ENCODE results near the gene CHCHD1. TPM values are rescaled to one million over a fixed set of nuclear protein-coding genes. Genes with fewer than 3 reads are reported as not detected.

The CHCHD1 gene
- total RNA-seq, 1 experiment from 2014 or later = 44.1 TPM

DNA sequence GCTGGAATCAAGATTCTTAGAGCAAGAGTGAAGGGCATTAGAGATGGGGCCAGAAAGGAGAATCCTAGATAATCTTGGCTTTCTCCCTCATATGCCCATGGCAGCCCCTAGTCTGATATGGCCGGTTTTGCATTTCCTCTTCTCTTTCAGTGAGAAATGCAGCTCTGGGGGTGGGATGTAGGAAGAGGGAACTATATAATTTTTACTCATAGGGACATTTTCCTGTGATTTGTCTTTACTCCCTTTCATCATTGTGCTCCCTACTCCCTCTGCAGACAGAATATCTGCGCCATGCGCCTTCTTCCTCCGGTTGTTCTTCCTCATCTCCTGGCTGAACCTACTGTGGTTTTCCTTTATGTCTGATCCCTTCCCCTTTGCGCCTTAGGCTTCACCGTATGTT, 16.8 kb upstream of the CHCHD1 start:
- peaks cover 20% of the 10 kb centered on the region for H4K20me1 ChIP-seq (ENCODE audit: insufficient read depth)
- peaks cover 9% of the 10 kb centered on the region for H3F3A ChIP-seq (ENCODE audit: insufficient read depth, low read depth)
- no peak overlapping the region for H3K27ac ChIP-seq
- CTCF ChIA-PET = no interaction called here
- no peaks in the 10 kb centered on the region for H3K79me2 ChIP-seq (ENCODE audit: low read depth)
- POLR2A ChIA-PET (ENCODE audit: unreplicated experiment) = interaction anchor here (0.6 kb wide), 1 partner anchor 363 kb away, joined by 3 read pairs; no protein-coding TSS in a partner anchor
- no peak overlapping the region for H3K4me2 ChIP-seq
- peaks cover 11% of the 10 kb centered on the region for H3K4me1 ChIP-seq (replicated peaks; ENCODE audit: insufficient read depth)
- no peaks in the 10 kb centered on the region for H3K9me2 ChIP-seq (ENCODE audit: insufficient read depth)
- no peak overlapping the region for H3K4me3 ChIP-seq
- no peaks in the 10 kb centered on the region for H3K27me3 ChIP-seq (ENCODE audit: insufficient read depth, low read depth)
- H3K36me3 ChIP-seq (ENCODE audit: low read depth) = peaks cover 66% of the 10 kb centered on the region
- TF ChIP-seq, protein P1, sequence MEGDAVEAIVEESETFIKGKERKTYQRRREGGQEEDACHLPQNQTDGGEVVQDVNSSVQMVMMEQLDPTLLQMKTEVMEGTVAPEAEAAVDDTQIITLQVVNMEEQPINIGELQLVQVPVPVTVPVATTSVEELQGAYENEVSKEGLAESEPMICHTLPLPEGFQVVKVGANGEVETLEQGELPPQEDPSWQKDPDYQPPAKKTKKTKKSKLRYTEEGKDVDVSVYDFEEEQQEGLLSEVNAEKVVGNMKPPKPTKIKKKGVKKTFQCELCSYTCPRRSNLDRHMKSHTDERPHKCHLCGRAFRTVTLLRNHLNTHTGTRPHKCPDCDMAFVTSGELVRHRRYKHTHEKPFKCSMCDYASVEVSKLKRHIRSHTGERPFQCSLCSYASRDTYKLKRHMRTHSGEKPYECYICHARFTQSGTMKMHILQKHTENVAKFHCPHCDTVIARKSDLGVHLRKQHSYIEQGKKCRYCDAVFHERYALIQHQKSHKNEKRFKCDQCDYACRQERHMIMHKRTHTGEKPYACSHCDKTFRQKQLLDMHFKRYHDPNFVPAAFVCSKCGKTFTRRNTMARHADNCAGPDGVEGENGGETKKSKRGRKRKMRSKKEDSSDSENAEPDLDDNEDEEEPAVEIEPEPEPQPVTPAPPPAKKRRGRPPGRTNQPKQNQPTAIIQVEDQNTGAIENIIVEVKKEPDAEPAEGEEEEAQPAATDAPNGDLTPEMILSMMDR (conservative IDR thresholded peaks at IDR 0.05) = no peak
- TF ChIP-seq EZH2 (IDR thresholded peaks at IDR 0.05; ENCODE audit: low read depth) = no peak
- no TSS peak for BruUV-seq (replicated peaks)
- no peaks in the 10 kb centered on the region for H3K9me3 ChIP-seq (ENCODE audit: insufficient read depth, low read depth)
- intact Hi-C loops (cut with micrococcal nuclease; ENCODE audit: unreplicated experiment) = no loop called here
- H2AFZ ChIP-seq = no peak overlapping the region
- DNase-seq = no peak

DNA sequence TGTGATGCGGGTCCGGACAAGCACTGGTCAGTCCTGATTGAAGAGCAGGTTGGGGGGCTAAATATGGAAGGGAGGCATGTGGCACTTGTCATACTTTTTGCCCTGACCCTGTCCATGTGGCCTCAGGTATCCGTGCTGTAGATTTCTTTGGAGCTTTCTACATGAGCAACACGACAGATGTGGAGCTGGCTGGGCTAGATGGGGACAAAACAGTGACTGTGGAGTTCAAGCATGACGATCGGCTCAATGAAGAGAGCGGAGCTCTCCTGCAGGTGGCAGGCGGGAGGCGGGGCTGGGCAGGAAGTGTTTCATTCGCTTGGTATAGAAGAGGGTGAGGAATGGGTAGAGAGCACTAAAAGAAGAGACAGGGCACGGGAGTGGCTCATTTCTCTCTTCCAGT, 13.0 kb upstream of the CHCHD1 start:
- Histone ChIP-seq H3K27ac (no peak overlapping the region), H4K20me1 (ENCODE audit: insufficient read depth) (0 out of 2 replicates have a peak, but pooled peaks cover 4% of the 10 kb centered on the region), H3K36me3 (ENCODE audit: low read depth) (peaks cover 55% of the 10 kb centered on the region), H3K27me3 (ENCODE audit: insufficient read depth, low read depth) (no peaks in the 10 kb centered on the region), H3K4me1 (replicated peaks; ENCODE audit: insufficient read depth) (no peaks in the 10 kb centered on the region), H3K4me3 (no peak overlapping the region), H3K9me2 (ENCODE audit: insufficient read depth) (no peaks in the 10 kb centered on the region), H3F3A (ENCODE audit: insufficient read depth, low read depth) (peaks cover 16% of the 10 kb centered on the region), H3K4me2 (no peak overlapping the region), H3K9me3 (ENCODE audit: insufficient read depth, low read depth) (no peaks in the 10 kb centered on the region), H3K79me2 (ENCODE audit: low read depth) (no peaks in the 10 kb centered on the region), H2AFZ (no peak overlapping the region)
- intact Hi-C loops (cut with micrococcal nuclease; ENCODE audit: unreplicated experiment) = no loop called here
- TF ChIP-seq, protein P1 (conservative IDR thresholded peaks at IDR 0.05) = no peak
- TF ChIP-seq EZH2 (IDR thresholded peaks at IDR 0.05; ENCODE audit: low read depth) = no peak
- no TSS peak for BruUV-seq (replicated peaks)
- CTCF ChIA-PET = no interaction called here
- DNase-seq = no peak
- POLR2A ChIA-PET (ENCODE audit: unreplicated experiment) = interaction anchor here (0.8 kb wide), 1 partner anchor 12 kb away, joined by 5 read pairs; no protein-coding TSS in a partner anchor

DNA sequence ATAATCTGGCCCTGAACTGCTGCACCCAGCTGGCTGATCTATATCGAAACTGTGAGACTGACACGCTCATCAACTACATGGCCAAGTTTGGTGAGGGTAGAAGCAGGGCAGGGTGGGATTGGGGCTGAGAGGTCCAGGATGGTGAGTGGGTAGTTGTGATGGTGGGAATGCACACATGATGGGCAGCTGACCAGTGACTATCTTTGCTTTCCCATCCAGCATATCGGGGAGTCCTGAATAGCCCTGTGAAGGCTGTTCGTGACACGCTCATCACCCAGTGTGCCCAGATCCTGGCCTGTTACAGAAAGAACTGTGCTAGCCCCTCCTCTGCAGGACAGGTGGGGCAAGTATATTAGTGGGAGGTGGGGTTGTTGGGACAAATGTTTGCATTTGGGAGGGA, 12.5 kb upstream of the CHCHD1 start:
- Histone ChIP-seq H3K4me3 (no peak overlapping the region), H3K27ac (no peak overlapping the region), H4K20me1 (ENCODE audit: insufficient read depth) (0 out of 2 replicates have a peak, but pooled peaks cover 4% of the 10 kb centered on the region), H3K79me2 (ENCODE audit: low read depth) (no peaks in the 10 kb centered on the region), H3K4me2 (no peak overlapping the region), H2AFZ (no peak overlapping the region), H3K4me1 (replicated peaks; ENCODE audit: insufficient read depth) (peaks cover under 1% of the 10 kb centered on the region; the same call in 1 of the 2 replicates), H3K36me3 (ENCODE audit: low read depth) (peaks cover 55% of the 10 kb centered on the region), H3K9me3 (ENCODE audit: insufficient read depth, low read depth) (no peaks in the 10 kb centered on the region), H3K9me2 (ENCODE audit: insufficient read depth) (no peaks in the 10 kb centered on the region), H3K27me3 (ENCODE audit: insufficient read depth, low read depth) (no peaks in the 10 kb centered on the region), H3F3A (ENCODE audit: insufficient read depth, low read depth) (peaks cover 20% of the 10 kb centered on the region)
- TF ChIP-seq EZH2 (IDR thresholded peaks at IDR 0.05; ENCODE audit: low read depth) = no peak
- TF ChIP-seq, protein P1 (conservative IDR thresholded peaks at IDR 0.05) = no peak
- ChIA-PET POLR2A (ENCODE audit: unreplicated experiment) (no interaction called here), CTCF (interaction anchor here (0.5 kb wide), 1 partner anchor 547 kb away, joined by 3 read pairs; no protein-coding TSS in a partner anchor)
- no peak for DNase-seq
- BruUV-seq (replicated peaks) = no TSS peak
- intact Hi-C loops (cut with micrococcal nuclease; ENCODE audit: unreplicated experiment) = no loop called here
